DND-41 (cell line): Measurements from ENCODE around the gene WWP2.

Source experiments
- ATAC-seq: fragments of 200-7000 bp; cut with Tn5 transposase; 3 replicates; pipeline ENCODE4 v1.9.1; 2021; ENCODE audit warnings: low read depth; ENCODE audit not compliant: insufficient read depth
- DNase-seq: peaks from one replicate; pipeline ENCODE4 v3.0.0-alpha.2; 2020
- H2AFZ ChIP-seq: 2 replicates; pipeline ENCODE4 v1.6.0; 2012; ENCODE audit warnings: low read depth, low read length
- H3K27ac ChIP-seq: 2 replicates; pipeline ENCODE4 v1.5.1; 2012; ENCODE audit warnings: low read length, inconsistent platforms
- H3K27me3 ChIP-seq: fragments of 200-600 bp; sonication (generic); 2 replicates; pipeline ENCODE4 v1.6.0; 2012; ENCODE audit warnings: low read length, mild to moderate bottlenecking, inconsistent platforms; ENCODE audit not compliant: insufficient read depth, poor library complexity
- H3K36me3 ChIP-seq: 2 replicates; pipeline ENCODE4 v1.5.1; 2012; ENCODE audit warnings: low read length, inconsistent platforms; ENCODE audit not compliant: insufficient read depth
- H3K4me1 ChIP-seq: 2 replicates; pipeline ENCODE4 v1.5.1; 2012; ENCODE audit warnings: mild to moderate bottlenecking, low read length; ENCODE audit not compliant: insufficient read depth
- H3K4me2 ChIP-seq: 2 replicates; pipeline ENCODE4 v1.6.0; 2012; ENCODE audit warnings: mild to moderate bottlenecking, moderate library complexity, low read length, inconsistent platforms; ENCODE audit not compliant: insufficient read depth
- H3K4me3 ChIP-seq, 2 experiments: fragments of 200-600 bp in 1 of 2; shearing (Covaris generic) in 1 of 2; 2 replicates each; pipeline ENCODE4 v1.5.1; 2012 to 2016; ENCODE audit warnings: inconsistent platforms in 2 of 2, low read length in 2 of 2, mild to moderate bottlenecking in 2 of 2, low read depth in 1 of 2, moderate library complexity in 1 of 2
- H3K79me2 ChIP-seq: 2 replicates; pipeline ENCODE4 v1.6.0; 2012; ENCODE audit warnings: low read length, inconsistent platforms; ENCODE audit not compliant: insufficient read depth
- H3K9ac ChIP-seq: 2 replicates; pipeline ENCODE4 v1.6.0; 2012; ENCODE audit warnings: low read depth, mild to moderate bottlenecking, inconsistent platforms, low read length, moderate library complexity
- H3K9me3 ChIP-seq: 2 replicates; pipeline ENCODE4 v1.5.1; 2012; ENCODE audit warnings: low read length, moderate library complexity, mild to moderate bottlenecking, inconsistent platforms; ENCODE audit not compliant: insufficient read depth, severe bottlenecking
- H4K20me1 ChIP-seq: 2 replicates; pipeline ENCODE4 v1.6.0; 2012; ENCODE audit warnings: low read length; ENCODE audit not compliant: insufficient read depth
- CTCF ChIP-seq: IDR thresholded peaks from 2 replicates; pipeline ENCODE4 v1.5.1; 2012; ENCODE audit warnings: borderline replicate concordance, low read length, moderate library complexity, mild to moderate bottlenecking; ENCODE audit not compliant: poor library complexity, severe bottlenecking; ENCODE audit errors: extremely low read depth
- EZH2 ChIP-seq: IDR thresholded peaks from 3 replicates; pipeline ENCODE4 v1.6.1; 2012; ENCODE audit warnings: borderline replicate concordance, low read depth, mild to moderate bottlenecking, moderate library complexity, low read length, inconsistent platforms; ENCODE audit not compliant: severe bottlenecking

Gene WWP2

GRCh38 chr16:69761983-69762813, at the start of gene WWP2:
Gene WWP2 (plus strand): TSS chr16:69762332. CDS start chr16:69787011, 24,679 bp downstream.
- H3K4me1 ChIP-seq: peaks cover 24% of the 10 kb centered on the region
- no peaks in the 10 kb centered on the region for H3K36me3 ChIP-seq
- peak within 1 kb of the TSS; percentile 92 for H2AFZ ChIP-seq
- peak within 1 kb of the TSS; percentile 85 for H3K27ac ChIP-seq
- peak within 1 kb of the TSS; percentile 89 for H3K4me2 ChIP-seq
- no peaks in the 10 kb centered on the region for H4K20me1 ChIP-seq
- peak within 1 kb of the TSS; percentile 75 for H3K9ac ChIP-seq
- ATAC-seq (peak; percentile 88), DNase-seq (peak; percentile 91)
- H3K4me3 ChIP-seq: peak within 1 kb of the TSS; percentile 69 to 84
- no peaks in the 10 kb centered on the region for H3K9me3 ChIP-seq
- peaks cover 8% of the 10 kb centered on the region; the same call in 1 of the 2 replicates for H3K79me2 ChIP-seq
- no peak for TF ChIP-seq CTCF
- TF ChIP-seq EZH2: no peak
- no peaks in the 10 kb centered on the region for H3K27me3 ChIP-seq

DNA sequence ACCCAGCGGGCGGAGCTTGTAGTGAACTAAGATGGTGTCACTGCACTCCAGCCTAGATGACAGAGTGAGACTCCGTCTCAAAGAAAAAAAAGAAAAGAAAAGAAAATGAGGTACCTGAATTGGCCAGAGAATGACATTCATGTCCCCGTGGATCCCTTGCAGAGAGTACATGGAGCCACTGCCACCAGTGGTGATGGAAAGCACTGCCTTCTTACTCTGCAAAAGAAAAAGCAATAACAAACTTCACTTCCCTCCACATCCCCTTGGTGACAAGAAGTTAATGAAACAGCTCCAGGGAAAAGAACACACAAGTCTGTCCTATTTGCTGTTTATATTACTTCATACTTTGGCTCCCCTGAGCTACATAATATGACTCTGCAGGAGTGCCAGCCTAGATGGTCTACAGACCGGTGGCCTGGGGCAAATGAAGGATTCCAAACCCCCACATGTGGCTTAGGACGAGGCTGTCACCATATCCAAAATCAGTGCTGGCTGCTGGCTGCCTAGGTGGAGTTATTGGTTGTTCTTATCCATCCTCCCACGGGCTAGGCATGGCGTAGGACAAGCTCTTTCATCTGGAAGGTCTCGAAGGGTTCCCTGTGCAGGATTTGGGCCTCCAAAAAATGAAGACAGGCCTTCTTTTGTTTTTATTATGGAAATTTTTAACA, 49.1 kb upstream of the WWP2 start:
- no peaks in the 10 kb centered on the region for H3K79me2 ChIP-seq

GRCh38 chr16:69717066-69717465, 45.1 kb upstream of the WWP2 start:
- Histone ChIP-seq H3K79me2 (no peaks in the 10 kb centered on the region), H3K27ac (no peak overlapping the region), H4K20me1 (no peaks in the 10 kb centered on the region), H3K9ac (no peak overlapping the region), H3K27me3 (no peaks in the 10 kb centered on the region), H3K4me1 (no peaks in the 10 kb centered on the region), H3K36me3 (peaks cover 8% of the 10 kb centered on the region; the same call in 1 of the 2 replicates), H3K4me3 (no peak overlapping the region), H3K4me2 (no peak overlapping the region), H2AFZ (no peak overlapping the region), H3K9me3 (no peaks in the 10 kb centered on the region)
- ATAC-seq: no peak
- TF ChIP-seq EZH2: no peak
- TF ChIP-seq CTCF: no peak
- DNase-seq: no peak

More for the DNA sequence above, 49.1 kb upstream of the WWP2 start:
- H3K27ac ChIP-seq: no peak overlapping the region
- peaks cover 8% of the 10 kb centered on the region; the same call in 1 of the 2 replicates for H3K36me3 ChIP-seq
- H3K4me3 ChIP-seq: no peak overlapping the region
- no peaks in the 10 kb centered on the region for H3K9me3 ChIP-seq
- TF ChIP-seq EZH2 (no peak), CTCF (no peak)
- H2AFZ ChIP-seq: no peak overlapping the region
- no peaks in the 10 kb centered on the region for H3K27me3 ChIP-seq
- H3K4me2 ChIP-seq: no peak overlapping the region
- no peaks in the 10 kb centered on the region for H4K20me1 ChIP-seq
- no peak overlapping the region for H3K9ac ChIP-seq
- no peak for ATAC-seq
- DNase-seq: no peak
- H3K4me1 ChIP-seq: no peaks in the 10 kb centered on the region
